Ovary (tissue), 9 donors: ENCODE results near the gene CD1D. TPM values are rescaled to one million over a fixed set of nuclear protein-coding genes. Genes with fewer than 3 reads are reported as not detected.
A peak's percentile ranks its signal among the peaks of the same experiment; 100 is the strongest.
"Not testable (repeated sequence)": the region's sequence is repeated elsewhere in the genome, so short reads cannot be mapped to it uniquely, and the experiment has no call there.

Experiments used
- DNase-seq, 5 donors: peaks; one replicate each; pipeline ENCODE4 v3.0.0-alpha.2; 2019 to 2020
- H3K27ac ChIP-seq, 2 donors: fragments of 200-600 bp; one replicate each; pipeline versions ENCODE4 v1.5.1 to v1.8.0; 2019 to 2022
- H3K27me3 ChIP-seq: fragments of 200-600 bp; one replicate; pipeline ENCODE4 v1.8.0; 2022
- H3K36me3 ChIP-seq: fragments of 200-600 bp; sonication (generic); one replicate; pipeline ENCODE4 v1.5.1; 2019
- H3K4me1 ChIP-seq: one replicate; pipeline ENCODE4 v1.8.1; 2013; ENCODE audit warnings: mild to moderate bottlenecking, moderate library complexity; ENCODE audit not compliant: insufficient read depth
- H3K4me3 ChIP-seq: fragments of 200-600 bp; sonication (generic); one replicate; pipeline ENCODE4 v1.5.1; 2017
- H3K9me3 ChIP-seq, 2 donors: fragments of 200-600 bp in 1 of 2; sonication (generic) in 1 of 2; one replicate each; pipeline versions ENCODE4 v1.5.1 to v1.8.1; 2013 to 2019; ENCODE audit warnings: mild to moderate bottlenecking in 1 of 2, moderate library complexity in 1 of 2
- EP300 ChIP-seq: sonication (generic); formaldehyde crosslinking; IDR thresholded peaks from one replicate; pipeline ENCODE4 v1.6.1; 2017; ENCODE audit warnings: antibody characterized with exemption
- POLR2A ChIP-seq: fragments of 450-650 bp; IDR thresholded peaks from one replicate; pipeline ENCODE4 v1.6.1; 2017; ENCODE audit warnings: antibody characterized with exemption, mild to moderate bottlenecking, moderate library complexity
- WGBS, 3 donors: extraction: QIAGEN DNeasy Blood & Tissue Kit in 1 of 3; methylation state at CpG; one replicate each; pipeline versions ENCODE4 v1.1.5 to v1.1.7; 2013 to 2017; 5-methylcytosine and 5-hydroxymethylcytosine counted together
- intact Hi-C, 4 donors: fragments of 100-400 bp; cut with DNase I; formaldehyde crosslinking; loops; one replicate each; pipeline versions ENCODE4 v1.11.0 to v1.15.1; 2022 to 2023
- polyA plus RNA-seq, 2 donors: library from polyadenylated mRNA; stranded (reverse); fragments of 200-250 nt in 1 of 2; fragments of 350-450 nt in 1 of 2; fragmentation: Illumina TruSeq in 1 of 2; extraction: RNeasy Lipid Tissue Mini Kit (QIAGEN cat#74804) in 1 of 2; gene quantifications; one replicate each; pipeline ENCODE4 v1.2.3, GENCODE V29; 2013 to 2014
- total RNA-seq, 7 donors: library from RNA; depleted of rRNA in 2 of 7; stranded (reverse); fragments of >200 nt in 2 of 7; fragmentation: NEBNext Ultra II Directional in 3 of 7; extraction: Animal tissue kit (Norgen Biotek cat#: 25700) in 3 of 7; gene quantifications; one replicate each; pipeline versions ENCODE4 v1.1.0 to v1.2.4, GENCODE V29; 2016 to 2023
- TF ChIP-seq, protein P1 (sequence below), 3 donors: fragments of 450-650 bp in 2 of 3; fragments of 200-600 bp in 1 of 3; IDR thresholded peaks; one replicate each; pipeline versions ENCODE4 v1.5.1 to v1.8.0; 2016 to 2022; ENCODE audit warnings: antibody characterized with exemption in 3 of 3, mild to moderate bottlenecking in 1 of 3
- donor health status: DM: no; HTN: no; CAD: no; lungs with moderate emphysema.
- donor health status: DM: no; HTN: no; CAD: no.
- donor health status: Bipolar disorder and iron deficiency.
- donor health status: DM: yes; HTN: yes; CAD: no.
- donor health status: DM: no; HTN: no; CAD: no.
- donor health status: DM: yes; HTN: yes; CAD: no.

CD1D gene
- total and polyA plus RNA-seq, 9 donors: 0.18 to 2.0 (median 0.69) TPM

DNA sequence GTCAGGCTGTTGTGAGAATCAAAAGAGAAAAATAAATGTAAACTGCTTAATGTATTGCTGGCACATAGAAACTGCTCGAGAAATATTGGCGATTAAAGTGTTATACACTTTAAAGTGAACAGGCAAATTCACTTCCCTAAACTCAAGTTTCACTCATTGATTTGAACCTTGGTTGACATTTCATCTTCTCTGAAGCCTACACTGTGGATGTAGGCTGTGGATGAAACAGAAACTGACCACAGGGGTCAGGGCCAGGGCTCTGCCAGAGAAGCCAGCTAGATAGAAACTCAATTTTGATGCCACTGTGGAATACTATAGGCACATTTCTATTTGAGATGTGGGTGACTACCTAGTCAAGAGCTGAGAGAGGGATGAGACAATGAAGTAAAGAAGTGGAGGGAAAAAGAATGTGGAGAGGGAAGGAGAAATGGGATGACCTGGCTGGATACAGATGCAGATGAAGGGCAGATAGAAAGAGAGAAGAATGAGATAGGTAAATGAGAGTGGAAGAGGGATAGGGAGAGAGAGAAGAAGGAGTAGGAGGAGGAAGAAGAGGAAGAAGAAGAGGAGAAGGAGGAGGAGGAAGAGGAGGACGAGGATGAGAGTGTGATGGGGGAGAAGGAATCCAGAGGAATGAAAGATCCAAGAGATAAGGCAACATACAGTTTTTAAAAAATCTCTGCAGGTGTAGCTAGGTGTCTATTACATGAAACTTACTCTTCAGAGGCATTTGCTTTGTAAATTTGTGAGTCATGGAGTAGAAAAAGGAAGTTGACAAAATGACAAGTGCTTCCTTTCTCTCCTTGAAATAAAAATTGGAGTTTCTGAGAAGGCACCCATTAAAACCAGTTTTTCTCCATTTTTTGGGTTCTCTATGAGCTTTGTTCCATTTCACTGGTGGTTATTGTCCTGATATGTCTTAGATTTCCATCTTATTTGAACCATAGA, 17.4 kb upstream of the CD1D start:
- intact Hi-C loops: no loop called here
- 68 to 75% (median 71%) methylated on average over 3 of the region's 3 CpGs for WGBS, 3 donors

DNA sequence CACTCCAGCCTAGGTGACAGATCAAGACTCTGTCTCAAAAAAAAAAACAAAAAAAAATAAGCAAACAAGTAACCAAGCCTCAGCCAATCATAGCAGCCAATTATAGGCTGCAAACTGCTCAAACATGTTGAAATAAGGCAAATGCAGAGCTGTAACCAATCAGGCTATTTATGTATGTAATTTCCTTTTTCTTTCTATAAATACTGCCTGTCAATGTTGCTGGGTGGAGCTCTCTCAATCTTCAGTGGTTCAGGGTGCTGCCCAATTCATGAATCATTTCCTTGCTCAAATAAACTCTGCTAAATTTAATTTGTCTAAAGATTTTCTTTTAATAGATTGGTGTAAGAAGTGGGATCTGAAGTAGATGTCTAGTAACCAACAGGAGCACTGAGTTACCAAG, 11.6 kb upstream of the CD1D start:
- Histone ChIP-seq H3K27me3 (no peaks in the 10 kb centered on the region), H3K9me3 (no peaks in the 10 kb centered on the region), H3K27ac (no peak overlapping the region), H3K36me3 (no peaks in the 10 kb centered on the region), H3K4me1 (no peaks in the 10 kb centered on the region), H3K4me3 (no peak overlapping the region)
- TF ChIP-seq, protein P1, sequence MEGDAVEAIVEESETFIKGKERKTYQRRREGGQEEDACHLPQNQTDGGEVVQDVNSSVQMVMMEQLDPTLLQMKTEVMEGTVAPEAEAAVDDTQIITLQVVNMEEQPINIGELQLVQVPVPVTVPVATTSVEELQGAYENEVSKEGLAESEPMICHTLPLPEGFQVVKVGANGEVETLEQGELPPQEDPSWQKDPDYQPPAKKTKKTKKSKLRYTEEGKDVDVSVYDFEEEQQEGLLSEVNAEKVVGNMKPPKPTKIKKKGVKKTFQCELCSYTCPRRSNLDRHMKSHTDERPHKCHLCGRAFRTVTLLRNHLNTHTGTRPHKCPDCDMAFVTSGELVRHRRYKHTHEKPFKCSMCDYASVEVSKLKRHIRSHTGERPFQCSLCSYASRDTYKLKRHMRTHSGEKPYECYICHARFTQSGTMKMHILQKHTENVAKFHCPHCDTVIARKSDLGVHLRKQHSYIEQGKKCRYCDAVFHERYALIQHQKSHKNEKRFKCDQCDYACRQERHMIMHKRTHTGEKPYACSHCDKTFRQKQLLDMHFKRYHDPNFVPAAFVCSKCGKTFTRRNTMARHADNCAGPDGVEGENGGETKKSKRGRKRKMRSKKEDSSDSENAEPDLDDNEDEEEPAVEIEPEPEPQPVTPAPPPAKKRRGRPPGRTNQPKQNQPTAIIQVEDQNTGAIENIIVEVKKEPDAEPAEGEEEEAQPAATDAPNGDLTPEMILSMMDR (IDR thresholded peaks at IDR 0.05): no peak
- TF ChIP-seq EP300: no peak
- no peak for TF ChIP-seq POLR2A
- DNase-seq: no peak
- intact Hi-C loops: no loop called here

More for the DNA sequence above, 17.4 kb upstream of the CD1D start:
- H3K36me3 ChIP-seq: no peaks in the 10 kb centered on the region
- no peaks in the 10 kb centered on the region for H3K9me3 ChIP-seq
- H3K27me3 ChIP-seq: no peaks in the 10 kb centered on the region
- no peak overlapping the region for H3K27ac ChIP-seq
- H3K4me3 ChIP-seq: no peak overlapping the region
- no peaks in the 10 kb centered on the region for H3K4me1 ChIP-seq
- no peak for TF ChIP-seq POLR2A
- no peak for DNase-seq

DNA sequence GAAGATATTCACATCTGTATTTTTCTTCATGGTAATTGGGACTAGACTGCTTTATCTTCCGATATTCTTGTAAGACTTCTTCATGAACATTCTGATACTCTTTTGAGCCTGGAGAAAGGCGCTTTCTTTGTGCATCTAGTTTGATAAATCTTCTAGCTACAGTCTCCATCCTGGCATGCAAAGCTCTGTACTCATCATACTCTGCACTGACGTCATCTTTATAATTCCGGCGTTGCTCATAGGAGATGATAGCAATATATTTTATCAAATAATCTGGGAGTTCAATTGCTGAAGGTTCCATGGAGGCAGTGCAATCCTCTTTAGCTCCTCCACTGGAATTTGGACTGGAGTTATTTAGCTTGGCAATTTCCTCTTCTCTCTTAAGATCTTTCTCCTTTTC, 4.8 kb upstream of the CD1D start:
- H3K27me3 ChIP-seq, H3K9me3 ChIP-seq, H3K4me1 ChIP-seq, H3K27ac ChIP-seq, intact Hi-C loops, H3K36me3 ChIP-seq, DNase-seq, H3K4me3 ChIP-seq: not testable (repeated sequence)
- WGBS, 3 donors: 89 to 96% (median 93%) methylated on average over 5 of the region's 5 CpGs

DNA sequence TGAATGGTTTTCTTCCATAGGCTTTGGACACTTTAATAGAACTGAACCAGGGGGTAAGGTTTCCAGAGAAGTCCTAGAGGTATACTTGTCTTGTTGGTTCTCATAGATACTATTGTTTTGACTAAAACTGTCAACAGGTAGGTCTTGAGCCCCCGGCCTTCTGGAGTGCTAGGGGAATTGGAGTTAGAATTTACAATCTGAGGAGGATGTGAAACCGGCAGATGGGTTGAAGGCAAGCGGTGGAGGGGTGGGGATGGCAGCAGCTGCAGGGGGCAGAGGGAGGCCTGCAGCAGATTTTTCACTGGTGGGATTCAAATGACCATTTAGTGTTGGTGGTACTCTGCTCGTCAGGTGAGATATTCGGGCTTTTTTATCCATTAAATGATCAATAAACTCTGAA, 4.3 kb upstream of the CD1D start:
- WGBS, 3 donors: 92 to 96% (median 93%) methylated on average over 5 of the region's 5 CpGs
- Histone ChIP-seq H3K27ac (no peak overlapping the region), H3K36me3 (no peaks in the 10 kb centered on the region), H3K27me3 (no peaks in the 10 kb centered on the region), H3K9me3 (no peaks in the 10 kb centered on the region), H3K4me1 (peaks cover 1% of the 10 kb centered on the region), H3K4me3 (no peak overlapping the region)
- no peak for DNase-seq
- TF ChIP-seq, protein P1 (IDR thresholded peaks at IDR 0.05): no peak
- TF ChIP-seq EP300: no peak
- TF ChIP-seq POLR2A: no peak
- intact Hi-C loops: no loop called here

DNA sequence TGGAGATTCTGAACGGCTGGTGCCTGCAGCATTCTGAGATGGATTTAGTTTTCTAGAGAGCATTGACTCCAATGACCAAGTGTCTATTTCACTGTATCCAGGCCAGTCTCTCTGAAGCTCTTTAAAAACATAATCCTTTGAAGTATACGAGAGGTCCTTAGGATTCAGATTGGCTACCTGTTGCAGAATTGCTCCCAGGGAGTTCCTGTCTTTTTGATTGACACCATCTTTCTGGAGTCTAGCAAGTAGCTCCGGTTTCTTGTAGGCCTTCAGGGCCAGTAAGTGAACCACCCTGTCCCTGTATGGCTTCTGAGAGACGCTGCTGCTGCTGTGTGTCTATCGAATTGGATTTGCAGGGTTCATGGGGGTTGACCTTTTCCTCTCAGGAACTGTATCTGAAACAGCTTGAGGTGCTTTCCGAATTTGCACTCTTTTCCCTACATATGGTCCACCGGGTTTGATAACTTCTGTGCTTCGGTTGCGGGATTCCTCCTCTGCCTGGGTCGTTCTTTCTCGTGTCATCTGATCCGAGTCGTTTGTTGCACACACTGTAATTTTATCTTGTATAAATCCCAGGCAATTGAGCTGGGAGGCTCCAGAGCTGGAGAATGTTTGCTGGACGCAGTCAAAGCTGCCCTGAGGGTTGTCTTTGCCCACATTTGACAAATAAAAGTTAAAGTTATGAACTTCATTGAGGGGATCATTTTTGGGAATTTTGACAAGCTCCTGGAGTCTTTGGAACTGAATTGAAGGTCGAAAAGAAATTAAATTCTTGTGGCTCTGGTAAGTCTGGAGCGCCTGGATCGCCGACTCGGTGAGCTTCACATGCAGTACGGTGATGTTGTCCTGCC, 3.6 kb upstream of the CD1D start:
- H3K27me3 ChIP-seq, H3K4me1 ChIP-seq, H3K27ac ChIP-seq, H3K36me3 ChIP-seq, DNase-seq, H3K9me3 ChIP-seq, intact Hi-C loops: not testable (repeated sequence)
- H3K4me3 ChIP-seq: peak overlapping the region; percentile 40
- 39 to 58% (median 55%) methylated on average over 20 of the region's 20 CpGs for WGBS, 3 donors
